ENCODE data around the gene SGMS1.
"Not testable (repeated sequence)": the region's sequence is repeated elsewhere in the genome, so short reads cannot be mapped to it uniquely, and the experiment has no call there.

DNA sequence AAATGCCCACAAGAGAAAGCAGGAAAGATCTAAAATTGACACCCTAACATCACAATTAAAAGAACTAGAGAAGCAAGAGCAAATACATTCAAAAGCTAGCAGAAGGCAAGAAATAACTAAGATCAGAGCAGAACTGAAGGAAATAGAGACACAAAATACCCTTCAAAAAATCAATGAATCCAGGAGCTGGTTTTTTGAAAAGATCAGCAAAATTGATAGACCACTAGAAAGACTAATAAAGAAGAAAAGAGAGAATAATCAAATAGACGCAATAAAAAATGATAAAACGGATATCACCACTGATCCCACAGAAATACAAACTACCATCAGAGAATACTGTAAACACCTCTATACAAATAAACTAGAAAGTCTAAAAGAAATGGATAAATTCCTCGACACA lies 355.9 kb downstream of the SGMS1 start:
- TF ChIP-seq CTCF (conservative IDR thresholded peaks at IDR 0.05 in 1 of 2, IDR thresholded peaks at IDR 0.05 in 1 of 2; ENCODE audit: low read depth in 1 of 2, low read length in 2 of 2); EZH2 (IDR thresholded peaks at IDR 0.05; ENCODE audit: low read length, missing control alignments): not testable (repeated sequence)
